Fibroblast of peridontal ligament (primary cell): Measurements from ENCODE around the gene UTF1.

Experiments used
- DNase-seq: peaks from one replicate; pipeline ENCODE4 v3.0.0-alpha.2; 2010; ENCODE audit errors: extremely low read depth

UTF1 gene

GRCh38 chr10:133196936-133197758, 32.9 kb upstream of the UTF1 start:
- DNase-seq: no peak

GRCh38 chr10:133197786-133198185, 32.2 kb upstream of the UTF1 start:
- no peak for DNase-seq

- no peak for DNase-seq
Observed at GRCh38 chr10:133198206-133198605, 31.8 kb upstream of the UTF1 start.

- no peak for DNase-seq
Observed at GRCh38 chr10:133198621-133199487, 31.2 kb upstream of the UTF1 start.

DNA sequence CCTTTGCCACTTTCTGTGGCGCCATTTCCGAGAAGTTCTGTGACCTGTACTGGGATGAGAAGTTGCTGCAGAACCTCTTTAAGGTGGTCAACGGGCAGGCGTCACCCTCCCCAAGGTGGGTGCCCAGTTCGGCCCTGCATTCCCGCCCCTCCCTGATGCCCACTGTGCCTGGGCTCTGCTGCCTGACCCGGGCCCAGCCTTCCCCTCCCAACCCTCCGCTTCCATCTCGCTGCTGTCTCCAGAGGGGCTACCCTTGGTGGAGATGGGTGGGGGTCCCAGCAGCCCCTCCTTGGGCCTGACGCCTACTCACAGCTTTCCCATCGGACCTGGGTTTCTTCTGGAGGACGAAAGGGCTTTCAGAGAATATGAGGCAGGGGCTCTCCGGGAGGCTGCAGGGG, 30.5 kb upstream of the UTF1 start:
- no peak for DNase-seq

GRCh38 chr10:133199992-133200611, 29.9 kb upstream of the UTF1 start:
- DNase-seq: no peak

DNA sequence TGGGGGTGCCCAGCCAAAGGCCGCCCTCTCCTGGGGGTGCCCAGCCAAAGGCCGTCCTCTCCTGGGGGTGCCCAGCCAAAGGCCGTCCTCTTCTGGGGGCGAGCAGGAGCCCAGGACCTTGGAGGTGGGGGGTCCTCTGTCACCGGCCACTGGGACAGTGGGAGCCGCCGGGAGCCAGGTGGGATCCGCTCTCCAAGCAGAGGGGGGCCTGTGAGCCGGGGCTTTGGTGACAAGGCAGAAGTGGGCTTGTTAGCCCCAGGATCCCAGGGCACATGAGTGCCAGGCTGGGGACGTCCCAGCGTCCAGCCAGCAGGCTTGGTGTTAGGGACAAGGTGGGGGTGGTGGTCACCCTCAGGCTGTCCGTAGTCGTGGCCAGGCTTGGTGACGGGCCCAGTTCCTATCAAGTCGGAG, 29.4 kb upstream of the UTF1 start:
- DNase-seq: no peak

GRCh38 chr10:133201151-133201947, 28.7 kb upstream of the UTF1 start:
- no peak for DNase-seq

GRCh38 chr10:133201948-133202725, 27.9 kb upstream of the UTF1 start:
- no peak for DNase-seq

DNA sequence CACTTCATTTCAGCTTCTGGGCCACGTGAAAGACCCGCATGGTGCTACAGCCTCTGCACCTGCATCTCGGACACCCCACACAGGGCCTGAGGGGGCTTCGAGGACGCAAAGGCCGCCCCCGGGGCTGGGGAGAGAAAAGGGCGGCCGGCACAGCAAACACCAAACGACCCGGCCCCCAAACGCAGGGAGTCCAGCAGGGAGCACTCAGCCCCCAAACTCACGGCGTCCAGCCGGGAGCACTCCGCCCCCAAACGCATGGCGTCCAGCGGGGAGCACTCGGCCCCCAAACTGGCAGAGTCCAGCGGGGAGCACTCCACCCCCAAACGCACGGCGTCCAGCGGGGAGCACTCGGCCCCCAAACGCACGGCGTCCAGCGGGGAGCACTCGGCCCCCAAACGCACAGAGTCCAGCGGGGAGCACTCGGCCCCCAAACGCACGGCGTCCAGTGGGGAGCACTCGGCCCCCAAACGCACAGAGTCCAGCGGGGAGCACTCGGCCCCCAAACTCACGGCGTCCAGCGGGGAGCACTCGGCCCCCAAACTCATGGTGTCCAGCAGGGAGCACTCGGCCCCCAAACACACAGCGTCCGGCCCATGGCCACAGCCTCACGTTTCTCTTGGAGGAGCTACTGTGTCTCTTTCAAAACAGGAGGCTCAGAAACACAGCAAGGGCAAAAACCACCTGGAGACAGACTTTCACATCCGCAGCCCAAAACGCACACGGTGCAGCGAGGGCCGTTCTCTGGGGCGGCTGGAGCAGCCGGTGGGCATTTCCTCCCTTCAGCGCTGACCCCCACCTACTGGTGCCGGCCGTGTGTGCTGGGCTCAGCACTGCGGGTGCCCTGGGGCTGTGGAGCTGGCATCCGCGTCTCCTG, 27.0 kb upstream of the UTF1 start:
- DNase-seq: no peak

DNA sequence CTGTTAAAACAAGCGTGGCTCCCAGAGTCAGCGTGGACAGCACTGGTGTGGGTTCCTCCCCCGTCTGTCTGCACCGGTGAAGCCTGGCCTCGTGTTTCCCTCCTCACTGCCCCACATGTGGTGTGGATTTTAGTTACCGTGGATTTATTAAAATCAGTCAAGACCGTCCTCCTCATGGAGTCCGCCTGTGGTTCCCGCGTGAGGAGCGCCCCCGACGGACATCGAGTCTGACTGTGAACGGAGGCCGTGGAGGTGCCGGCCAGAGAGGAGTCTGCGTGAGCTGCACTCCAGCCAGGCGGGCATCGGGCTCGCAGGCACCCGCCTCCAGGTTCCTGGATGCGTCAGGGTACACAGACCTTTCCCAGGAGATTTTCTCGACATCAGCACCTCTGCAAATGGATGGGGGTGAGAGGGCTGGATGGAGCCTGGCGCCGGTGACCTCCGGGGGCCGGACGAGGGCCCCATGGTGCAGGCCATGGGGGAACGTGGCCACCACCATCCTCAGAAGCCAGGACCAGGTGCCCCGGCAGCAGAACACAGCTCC, 26.3 kb upstream of the UTF1 start:
- DNase-seq: no peak

GRCh38 chr10:133204226-133205015, 25.6 kb upstream of the UTF1 start:
- DNase-seq: no peak

- no peak for DNase-seq
Observed at GRCh38 chr10:133205146-133205545, 24.9 kb upstream of the UTF1 start.

- DNase-seq: no peak
Observed at GRCh38 chr10:133206356-133207040, 23.5 kb upstream of the UTF1 start.

GRCh38 chr10:133207041-133207600, 22.9 kb upstream of the UTF1 start:
- no peak for DNase-seq

GRCh38 chr10:133207627-133208026, 22.4 kb upstream of the UTF1 start:
- no peak for DNase-seq

GRCh38 chr10:133208466-133208865, 21.6 kb upstream of the UTF1 start:
- no peak for DNase-seq

- DNase-seq: no peak
Observed at GRCh38 chr10:133209117-133209516, 20.9 kb upstream of the UTF1 start.
